Measurements from ENCODE around the gene CADM2. TPM values are rescaled to one million over a fixed set of nuclear protein-coding genes. Genes with fewer than 3 reads are reported as not detected.

The CADM2 gene
- total RNA-seq, 1 experiment from 2014 or later = 0.64 TPM

GRCh38 chr3:85258819-85259218, 300.0 kb downstream of the CADM2 start:
- ATAC-seq = no peak
- intact Hi-C loops (cut with micrococcal nuclease; ENCODE audit: unreplicated experiment) = no loop called here
- Histone ChIP-seq H3K4me1 (ENCODE audit: control insufficient read depth, insufficient read depth, low read length) (no peaks in the 10 kb centered on the region), H3K27ac (ENCODE audit: low read length) (no peak overlapping the region), H3K27me3 (ENCODE audit: control insufficient read depth, insufficient read depth, low read length) (no peaks in the 10 kb centered on the region), H3K4me3 (ENCODE audit: low read depth in 2 of 2, low read length in 2 of 2) (no peak overlapping the region), H3K36me3 (ENCODE audit: control insufficient read depth, insufficient read depth, low read length) (no peaks in the 10 kb centered on the region), H3K9me3 (ENCODE audit: control insufficient read depth, insufficient read depth, low read depth, low read length) (no peaks in the 10 kb centered on the region)
- no peak for TF ChIP-seq TCF7L2 (IDR thresholded peaks at IDR 0.05; ENCODE audit: low read depth, low read length)
- TF ChIP-seq CTCF (IDR thresholded peaks at IDR 0.05) = no peak
- no peak for TF ChIP-seq SIN3A (IDR thresholded peaks at IDR 0.05; ENCODE audit: borderline replicate concordance, insufficient read depth, low read depth, low read length)
- TF ChIP-seq POLR2AphosphoS5 (IDR thresholded peaks at IDR 0.05; ENCODE audit: low read depth, low read length) = no peak
- no peak for TF ChIP-seq REST (IDR thresholded peaks at IDR 0.05; ENCODE audit: insufficient read depth in 1 of 2, low read depth in 2 of 2, low read length in 1 of 2)
- POLR2A ChIA-PET = no interaction called here
- DNase-seq (ENCODE audit: low read depth, low spot score) = no peak
- BruUV-seq (replicated peaks) = no TSS peak
- CTCF ChIA-PET = no interaction called here
- in situ Hi-C loops (cut with HindIII; ENCODE audit: low pct_unique_long_range_greater_than_20kb, low sequenced_read_pairs) = no loop called here

GRCh38 chr3:85259748-85260147, 301.0 kb downstream of the CADM2 start:
- CTCF ChIA-PET = no interaction called here
- BruUV-seq (replicated peaks) = no TSS peak
- intact Hi-C loops (cut with micrococcal nuclease; ENCODE audit: unreplicated experiment) (no loop called here), in situ Hi-C loops (cut with HindIII; ENCODE audit: low pct_unique_long_range_greater_than_20kb, low sequenced_read_pairs) (no loop called here)
- ATAC-seq = no peak
- Histone ChIP-seq H3K9me3 (ENCODE audit: control insufficient read depth, insufficient read depth, low read depth, low read length) (no peaks in the 10 kb centered on the region), H3K27me3 (ENCODE audit: control insufficient read depth, insufficient read depth, low read length) (no peaks in the 10 kb centered on the region), H3K4me1 (ENCODE audit: control insufficient read depth, insufficient read depth, low read length) (no peaks in the 10 kb centered on the region), H3K27ac (ENCODE audit: low read length) (no peak overlapping the region), H3K4me3 (ENCODE audit: low read depth in 2 of 2, low read length in 2 of 2) (no peak overlapping the region), H3K36me3 (ENCODE audit: control insufficient read depth, insufficient read depth, low read length) (no peaks in the 10 kb centered on the region)
- POLR2A ChIA-PET = no interaction called here
- no peak for DNase-seq (ENCODE audit: low read depth, low spot score)
- TF ChIP-seq CTCF (IDR thresholded peaks at IDR 0.05) (no peak), SIN3A (IDR thresholded peaks at IDR 0.05; ENCODE audit: borderline replicate concordance, insufficient read depth, low read depth, low read length) (no peak), REST (IDR thresholded peaks at IDR 0.05; ENCODE audit: insufficient read depth in 1 of 2, low read depth in 2 of 2, low read length in 1 of 2) (no peak), TCF7L2 (IDR thresholded peaks at IDR 0.05; ENCODE audit: low read depth, low read length) (no peak), POLR2AphosphoS5 (IDR thresholded peaks at IDR 0.05; ENCODE audit: low read depth, low read length) (no peak)
